SK-N-SH (cell line): ENCODE results near the gene GARIN1A.
"Not testable (repeated sequence)": the region's sequence is repeated elsewhere in the genome, so short reads cannot be mapped to it uniquely, and the experiment has no call there.

Experiments
- TF ChIP-seq, protein P1 (sequence below): IDR thresholded peaks from 2 replicates; pipeline ENCODE4 v1.4.0; 2012; ENCODE audit warnings: low read depth, borderline replicate concordance
- TF ChIP-seq, protein P2 (sequence below): fragments of 200-600 bp; sonication (generic); IDR thresholded peaks from 2 replicates; pipeline ENCODE4 v1.6.1; 2017; ENCODE audit warnings: antibody characterized with exemption, mild to moderate bottlenecking, moderate library complexity

DNA sequence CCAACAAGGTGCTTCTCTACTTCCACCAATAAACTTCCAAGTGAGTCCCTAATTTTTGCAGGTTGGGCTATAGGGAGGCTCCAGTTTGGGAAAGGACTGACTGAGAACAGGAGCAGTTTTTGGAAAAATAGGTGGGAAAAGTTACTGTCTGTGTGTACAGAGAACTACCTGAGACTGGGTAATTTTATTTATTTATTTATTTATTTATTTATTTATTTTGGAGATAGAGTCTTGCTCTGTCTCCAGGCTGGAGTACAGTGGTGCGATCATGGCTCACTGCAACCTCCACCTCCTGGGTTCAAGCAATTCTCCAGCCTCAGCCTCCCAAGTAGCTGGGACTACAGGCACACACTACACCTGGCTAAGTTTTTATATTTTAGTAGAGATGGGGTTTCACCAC lies 11.2 kb downstream of the GARIN1A start:
- TF ChIP-seq, protein P1, sequence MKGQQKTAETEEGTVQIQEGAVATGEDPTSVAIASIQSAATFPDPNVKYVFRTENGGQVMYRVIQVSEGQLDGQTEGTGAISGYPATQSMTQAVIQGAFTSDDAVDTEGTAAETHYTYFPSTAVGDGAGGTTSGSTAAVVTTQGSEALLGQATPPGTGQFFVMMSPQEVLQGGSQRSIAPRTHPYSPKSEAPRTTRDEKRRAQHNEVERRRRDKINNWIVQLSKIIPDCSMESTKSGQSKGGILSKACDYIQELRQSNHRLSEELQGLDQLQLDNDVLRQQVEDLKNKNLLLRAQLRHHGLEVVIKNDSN, result not testable (repeated sequence)
- TF ChIP-seq, protein P2, sequence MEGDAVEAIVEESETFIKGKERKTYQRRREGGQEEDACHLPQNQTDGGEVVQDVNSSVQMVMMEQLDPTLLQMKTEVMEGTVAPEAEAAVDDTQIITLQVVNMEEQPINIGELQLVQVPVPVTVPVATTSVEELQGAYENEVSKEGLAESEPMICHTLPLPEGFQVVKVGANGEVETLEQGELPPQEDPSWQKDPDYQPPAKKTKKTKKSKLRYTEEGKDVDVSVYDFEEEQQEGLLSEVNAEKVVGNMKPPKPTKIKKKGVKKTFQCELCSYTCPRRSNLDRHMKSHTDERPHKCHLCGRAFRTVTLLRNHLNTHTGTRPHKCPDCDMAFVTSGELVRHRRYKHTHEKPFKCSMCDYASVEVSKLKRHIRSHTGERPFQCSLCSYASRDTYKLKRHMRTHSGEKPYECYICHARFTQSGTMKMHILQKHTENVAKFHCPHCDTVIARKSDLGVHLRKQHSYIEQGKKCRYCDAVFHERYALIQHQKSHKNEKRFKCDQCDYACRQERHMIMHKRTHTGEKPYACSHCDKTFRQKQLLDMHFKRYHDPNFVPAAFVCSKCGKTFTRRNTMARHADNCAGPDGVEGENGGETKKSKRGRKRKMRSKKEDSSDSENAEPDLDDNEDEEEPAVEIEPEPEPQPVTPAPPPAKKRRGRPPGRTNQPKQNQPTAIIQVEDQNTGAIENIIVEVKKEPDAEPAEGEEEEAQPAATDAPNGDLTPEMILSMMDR, result not testable (repeated sequence)
